Osteoblast (primary cell): ENCODE measurements around the gene MSH5. TPM values are rescaled to one million over a fixed set of nuclear protein-coding genes. Genes with fewer than 3 reads are reported as not detected.

Source experiments
- DNase-seq: peaks from one replicate; pipeline ENCODE4 v3.0.0; 2011; ENCODE audit warnings: low spot score, mixed read lengths; ENCODE audit not compliant: insufficient read length; ENCODE audit errors: missing footprints
- H2AFZ ChIP-seq: 2 replicates; pipeline ENCODE4 v1.6.0; 2011; ENCODE audit warnings: mild to moderate bottlenecking, low read length
- H3K27ac ChIP-seq: 2 replicates; pipeline ENCODE4 v1.5.1; 2011; ENCODE audit warnings: mild to moderate bottlenecking, low read depth, low read length, moderate library complexity
- H3K27me3 ChIP-seq: 2 replicates; pipeline ENCODE4 v1.6.0; 2012; ENCODE audit warnings: mild to moderate bottlenecking, control low read depth, inconsistent platforms, low read length, moderate library complexity; ENCODE audit not compliant: insufficient read depth
- H3K36me3 ChIP-seq: 2 replicates; pipeline ENCODE4 v1.5.1; 2011; ENCODE audit warnings: mild to moderate bottlenecking, low read length, control low read depth, moderate library complexity; ENCODE audit not compliant: insufficient read depth
- H3K4me1 ChIP-seq: 2 replicates; pipeline ENCODE4 v1.5.1; 2011; ENCODE audit warnings: mild to moderate bottlenecking, low read length, control low read depth, moderate library complexity; ENCODE audit not compliant: insufficient read depth
- H3K4me2 ChIP-seq: 2 replicates; pipeline ENCODE4 v1.6.0; 2011; ENCODE audit warnings: mild to moderate bottlenecking, low read length; ENCODE audit not compliant: insufficient read depth
- H3K4me3 ChIP-seq: fragments of 200-600 bp; sonication (generic); 3 replicates; pipeline ENCODE4 v1.5.1; 2012; ENCODE audit warnings: mild to moderate bottlenecking, low read length, inconsistent platforms; ENCODE audit not compliant: insufficient read depth
- H3K79me2 ChIP-seq: 2 replicates; pipeline ENCODE4 v1.6.0; 2012; ENCODE audit warnings: mild to moderate bottlenecking, low read length, control low read depth, inconsistent platforms; ENCODE audit not compliant: insufficient read depth
- H3K9me3 ChIP-seq: 2 replicates; pipeline ENCODE4 v1.5.1; 2011; ENCODE audit warnings: low read depth, low read length, control low read depth
- H4K20me1 ChIP-seq: 2 replicates; pipeline ENCODE4 v1.6.0; 2012; ENCODE audit warnings: mild to moderate bottlenecking, low read length, control low read depth; ENCODE audit not compliant: insufficient read depth
- total RNA-seq: library from RNA; depleted of rRNA; stranded (reverse); fragments of >200 nt; gene quantifications from 2 replicates; pipeline ENCODE4 v1.2.3, GENCODE V29; 2012
- TF ChIP-seq, protein P1 (sequence below): IDR thresholded peaks from 2 replicates; pipeline ENCODE4 v1.5.1; 2011; ENCODE audit warnings: mild to moderate bottlenecking, low read depth, low read length, moderate library complexity; ENCODE audit errors: extremely low read depth

The MSH5 gene
- total RNA-seq, 1 donor, result 13.0 TPM

DNA sequence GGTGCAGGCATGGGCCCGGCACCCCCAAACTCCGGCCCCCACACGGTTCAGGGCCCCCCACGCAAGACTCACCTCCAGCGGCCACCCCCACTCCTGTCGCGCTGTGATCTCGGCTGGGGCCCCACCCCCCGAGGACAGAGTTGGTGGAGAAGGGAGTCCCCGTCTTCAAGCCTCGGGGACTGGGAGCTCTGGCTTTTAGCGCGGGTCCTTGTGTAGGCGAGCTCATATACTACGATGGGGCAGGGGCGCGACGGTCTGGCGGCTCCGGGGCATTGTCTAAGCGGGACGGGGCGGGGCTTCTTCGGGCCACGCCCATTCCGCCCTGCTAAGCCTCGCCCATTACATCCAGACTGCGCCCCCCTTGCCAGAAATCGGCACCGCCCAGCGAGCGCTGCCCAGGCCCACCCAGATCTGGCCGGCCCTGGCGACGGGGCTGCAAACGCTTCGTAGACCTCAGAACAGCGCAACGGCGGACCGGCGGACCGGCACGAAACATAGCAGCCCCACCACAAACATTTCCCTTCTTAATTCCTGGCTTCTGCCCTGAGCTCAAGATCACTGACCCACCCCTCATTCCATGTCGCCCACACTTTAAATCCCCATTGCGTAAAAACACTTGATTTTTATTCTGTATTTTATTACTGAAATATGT lies 9.7 kb upstream of the MSH5 start:
- Histone ChIP-seq H2AFZ (peak overlapping the region; percentile 65), H3K36me3 (peaks cover 56% of the 10 kb centered on the region)
- DNase-seq, result peak; percentile 97

DNA sequence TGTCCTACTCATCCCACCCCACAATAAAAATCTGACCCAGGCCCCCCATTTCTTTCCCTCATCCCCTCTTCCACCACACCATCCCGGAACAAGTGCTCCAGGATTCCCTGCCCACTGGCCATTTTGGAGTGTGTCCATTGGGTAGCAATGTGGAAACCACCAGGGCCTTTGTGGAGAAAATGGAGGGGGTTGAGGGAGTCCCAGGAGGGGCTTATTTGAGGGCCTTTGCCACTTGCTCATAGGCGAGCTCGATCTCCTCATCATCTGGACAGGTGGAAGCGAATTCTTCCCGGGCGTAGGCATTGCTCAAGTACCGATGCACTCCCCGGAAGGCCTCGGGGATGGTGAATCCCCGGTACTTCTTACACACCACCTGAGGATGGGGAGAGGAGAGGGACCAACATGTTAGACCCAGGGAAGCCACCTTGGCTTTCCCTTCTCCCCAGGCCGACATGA lies 9.1 kb upstream of the MSH5 start:
- TF ChIP-seq, protein P1, sequence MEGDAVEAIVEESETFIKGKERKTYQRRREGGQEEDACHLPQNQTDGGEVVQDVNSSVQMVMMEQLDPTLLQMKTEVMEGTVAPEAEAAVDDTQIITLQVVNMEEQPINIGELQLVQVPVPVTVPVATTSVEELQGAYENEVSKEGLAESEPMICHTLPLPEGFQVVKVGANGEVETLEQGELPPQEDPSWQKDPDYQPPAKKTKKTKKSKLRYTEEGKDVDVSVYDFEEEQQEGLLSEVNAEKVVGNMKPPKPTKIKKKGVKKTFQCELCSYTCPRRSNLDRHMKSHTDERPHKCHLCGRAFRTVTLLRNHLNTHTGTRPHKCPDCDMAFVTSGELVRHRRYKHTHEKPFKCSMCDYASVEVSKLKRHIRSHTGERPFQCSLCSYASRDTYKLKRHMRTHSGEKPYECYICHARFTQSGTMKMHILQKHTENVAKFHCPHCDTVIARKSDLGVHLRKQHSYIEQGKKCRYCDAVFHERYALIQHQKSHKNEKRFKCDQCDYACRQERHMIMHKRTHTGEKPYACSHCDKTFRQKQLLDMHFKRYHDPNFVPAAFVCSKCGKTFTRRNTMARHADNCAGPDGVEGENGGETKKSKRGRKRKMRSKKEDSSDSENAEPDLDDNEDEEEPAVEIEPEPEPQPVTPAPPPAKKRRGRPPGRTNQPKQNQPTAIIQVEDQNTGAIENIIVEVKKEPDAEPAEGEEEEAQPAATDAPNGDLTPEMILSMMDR, result no peak
- DNase-seq, result peak; percentile 52
- Histone ChIP-seq H3K27ac (peak overlapping the region; percentile 87), H4K20me1 (peaks cover 28% of the 10 kb centered on the region), H3K4me1 (peaks cover 27% of the 10 kb centered on the region), H2AFZ (no peak overlapping the region), H3K4me3 (peak overlapping the region; percentile 92), H3K9me3 (no peaks in the 10 kb centered on the region), H3K4me2 (peak overlapping the region; percentile 91), H3K27me3 (no peaks in the 10 kb centered on the region), H3K36me3 (peaks cover 56% of the 10 kb centered on the region), H3K79me2 (peaks cover 40% of the 10 kb centered on the region)

More for the DNA sequence above, 9.7 kb upstream of the MSH5 start:
- Histone ChIP-seq H3K9me3 (no peaks in the 10 kb centered on the region), H3K79me2 (peaks cover 34% of the 10 kb centered on the region), H4K20me1 (peaks cover 28% of the 10 kb centered on the region), H3K4me1 (peaks cover 27% of the 10 kb centered on the region), H3K4me3 (peak overlapping the region; percentile 92), H3K4me2 (peak overlapping the region; percentile 91), H3K27me3 (no peaks in the 10 kb centered on the region), H3K27ac (peak overlapping the region; percentile 87)
- TF ChIP-seq, protein P1, result no peak

DNA sequence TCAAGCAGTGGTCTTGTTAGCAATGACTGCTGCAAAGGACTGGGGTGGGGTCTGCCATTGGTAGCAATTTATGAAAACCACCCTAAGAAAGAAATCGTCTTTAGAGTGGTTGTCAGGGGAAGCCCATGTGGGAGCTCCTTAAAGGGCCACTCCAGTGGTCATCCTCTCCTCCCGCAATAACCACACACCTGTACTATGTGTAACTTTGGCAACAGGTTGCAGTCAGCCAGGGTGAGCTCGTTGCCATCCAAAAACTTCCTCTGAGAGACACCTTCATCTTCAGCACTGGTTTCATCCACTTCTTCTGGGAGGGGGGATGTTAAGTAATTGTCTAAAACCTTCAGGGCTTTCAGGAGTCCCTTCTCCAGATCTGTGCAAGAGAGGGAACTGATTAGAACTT lies 7.8 kb upstream of the MSH5 start:
- Histone ChIP-seq H3K4me3 (no peak overlapping the region), H3K4me2 (no peak overlapping the region), H2AFZ (no peak overlapping the region), H3K27ac (no peak overlapping the region), H3K36me3 (peaks cover 44% of the 10 kb centered on the region), H3K9me3 (no peaks in the 10 kb centered on the region), H3K79me2 (peaks cover 53% of the 10 kb centered on the region), H3K4me1 (peaks cover 33% of the 10 kb centered on the region), H4K20me1 (peaks cover 28% of the 10 kb centered on the region), H3K27me3 (no peaks in the 10 kb centered on the region)
- no peak for DNase-seq
- TF ChIP-seq, protein P1, result no peak

DNA sequence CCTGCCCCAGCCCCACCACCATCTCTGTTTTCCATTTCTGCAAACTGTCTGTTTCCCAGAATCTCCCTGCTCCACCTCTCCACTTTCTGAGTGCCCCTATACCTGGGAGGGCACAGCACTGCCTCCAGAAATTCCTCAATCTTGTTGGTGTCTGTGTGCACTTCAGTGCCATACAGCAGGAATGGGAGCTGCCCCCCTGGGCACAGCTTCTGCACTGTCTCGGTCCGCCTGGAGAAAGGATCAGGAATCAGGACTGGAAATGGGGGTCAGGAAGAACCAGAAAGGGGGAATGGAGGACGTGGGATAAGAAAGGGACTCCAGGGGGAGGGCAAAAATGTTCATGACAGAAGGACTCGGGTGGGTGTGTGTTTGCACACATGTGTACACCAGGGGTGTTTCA lies 6.1 kb upstream of the MSH5 start:
- Histone ChIP-seq H3K4me2 (peak overlapping the region; percentile 99), H4K20me1 (peaks cover 26% of the 10 kb centered on the region), H2AFZ (no peak overlapping the region), H3K27ac (peak overlapping the region; percentile 82), H3K36me3 (peaks cover 38% of the 10 kb centered on the region), H3K27me3 (no peaks in the 10 kb centered on the region), H3K79me2 (peaks cover 52% of the 10 kb centered on the region), H3K4me3 (peak overlapping the region; percentile 89), H3K9me3 (no peaks in the 10 kb centered on the region), H3K4me1 (peaks cover 45% of the 10 kb centered on the region)
- TF ChIP-seq, protein P1, result no peak
- DNase-seq, result no peak
